Testis (tissue), 2 donors: Measurements from ENCODE around the gene CNKSR2.

Experiments used
- POLR2A ChIP-seq: fragments of 450-650 bp; IDR thresholded peaks from one replicate; pipeline ENCODE4 v1.6.1; 2017; ENCODE audit warnings: antibody characterized with exemption, mild to moderate bottlenecking, moderate library complexity
- TF ChIP-seq, protein P1 (sequence below), 3 experiments: fragments of 450-650 bp in 2 of 3; fragments of 200-600 bp in 1 of 3; sonication (generic) in 1 of 3; IDR thresholded peaks; one replicate each; pipeline ENCODE4 v1.5.1; 2016 to 2019; ENCODE audit warnings: antibody characterized with exemption in 3 of 3, mild to moderate bottlenecking in 2 of 3, moderate library complexity in 1 of 3

DNA sequence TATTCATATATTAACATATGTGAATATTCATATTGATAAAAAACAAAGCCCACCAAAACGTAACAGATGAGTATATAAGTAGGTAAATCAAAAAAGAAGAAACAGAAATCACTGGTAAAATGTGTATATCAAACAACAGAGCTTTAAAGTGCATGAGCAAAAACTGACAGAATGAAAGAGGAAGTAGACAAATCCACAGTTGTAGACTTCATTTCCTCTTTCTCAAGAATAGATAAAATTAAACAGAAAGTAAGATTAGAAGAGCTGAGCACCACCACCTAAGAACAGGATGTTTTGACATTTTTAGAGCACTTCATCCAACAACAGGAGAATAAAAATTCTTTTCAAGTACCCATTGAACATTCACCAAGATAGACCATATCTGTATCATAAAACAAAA, 64.6 kb downstream of the CNKSR2 start:
- TF ChIP-seq, protein P1, sequence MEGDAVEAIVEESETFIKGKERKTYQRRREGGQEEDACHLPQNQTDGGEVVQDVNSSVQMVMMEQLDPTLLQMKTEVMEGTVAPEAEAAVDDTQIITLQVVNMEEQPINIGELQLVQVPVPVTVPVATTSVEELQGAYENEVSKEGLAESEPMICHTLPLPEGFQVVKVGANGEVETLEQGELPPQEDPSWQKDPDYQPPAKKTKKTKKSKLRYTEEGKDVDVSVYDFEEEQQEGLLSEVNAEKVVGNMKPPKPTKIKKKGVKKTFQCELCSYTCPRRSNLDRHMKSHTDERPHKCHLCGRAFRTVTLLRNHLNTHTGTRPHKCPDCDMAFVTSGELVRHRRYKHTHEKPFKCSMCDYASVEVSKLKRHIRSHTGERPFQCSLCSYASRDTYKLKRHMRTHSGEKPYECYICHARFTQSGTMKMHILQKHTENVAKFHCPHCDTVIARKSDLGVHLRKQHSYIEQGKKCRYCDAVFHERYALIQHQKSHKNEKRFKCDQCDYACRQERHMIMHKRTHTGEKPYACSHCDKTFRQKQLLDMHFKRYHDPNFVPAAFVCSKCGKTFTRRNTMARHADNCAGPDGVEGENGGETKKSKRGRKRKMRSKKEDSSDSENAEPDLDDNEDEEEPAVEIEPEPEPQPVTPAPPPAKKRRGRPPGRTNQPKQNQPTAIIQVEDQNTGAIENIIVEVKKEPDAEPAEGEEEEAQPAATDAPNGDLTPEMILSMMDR (IDR thresholded peaks at IDR 0.05), result no peak
- no peak for TF ChIP-seq POLR2A
